GM19455 (cell line): ENCODE data around the gene FLRT1.

ENCODE experiments used
- ATAC-seq: cut with Tn5 transposase; IDR thresholded peaks from one replicate; pipeline ENCODE4 v1.9.1; 2021; ENCODE audit not compliant: unreplicated experiment

FLRT1 gene

GRCh38 chr11:64035576-64035975, at the start of gene FLRT1:
Gene FLRT1 (plus strand): TSS chr11:64035931. CDS start chr11:64116268, 80,337 bp downstream.
- ATAC-seq, result no peak

GRCh38 chr11:63986156-63986931, 49.4 kb upstream of the FLRT1 start, which contains the start of gene OTUB1:
Gene OTUB1 (plus strand): TSS chr11:63986438. CDS start chr11:63986457, 19 bp downstream.
- peak; percentile 86 for ATAC-seq

- no peak for ATAC-seq
Observed at GRCh38 chr11:63986932-63987513, 48.7 kb upstream of the FLRT1 start.

- ATAC-seq, result no peak
Observed at GRCh38 chr11:63991558-63991957, 44.2 kb upstream of the FLRT1 start.

- no peak for ATAC-seq
Observed at GRCh38 chr11:63993100-63993499, 42.6 kb upstream of the FLRT1 start.

GRCh38 chr11:63993993-63994392, 41.7 kb upstream of the FLRT1 start:
- ATAC-seq, result no peak

- no peak for ATAC-seq
Observed at GRCh38 chr11:63996512-63996911, 39.2 kb upstream of the FLRT1 start.

- no peak for ATAC-seq
Observed at GRCh38 chr11:63997104-63997700, 38.5 kb upstream of the FLRT1 start.

GRCh38 chr11:63997801-63998337, 37.9 kb upstream of the FLRT1 start:
- ATAC-seq, result no peak

GRCh38 chr11:63998558-63999348, 37.0 kb upstream of the FLRT1 start:
- no peak for ATAC-seq

GRCh38 chr11:63999349-64000025, 36.2 kb upstream of the FLRT1 start:
- no peak for ATAC-seq

GRCh38 chr11:64000026-64000739, 35.5 kb upstream of the FLRT1 start:
- no peak for ATAC-seq

- ATAC-seq, result no peak
Observed at GRCh38 chr11:64000740-64001483, 34.8 kb upstream of the FLRT1 start.

- no peak for ATAC-seq
Observed at GRCh38 chr11:64001484-64002420, 34.0 kb upstream of the FLRT1 start.

- ATAC-seq, result no peak
Observed at GRCh38 chr11:64003807-64004589, 31.7 kb upstream of the FLRT1 start.

- no peak for ATAC-seq
Observed at GRCh38 chr11:64004590-64004984, 31.1 kb upstream of the FLRT1 start.

GRCh38 chr11:64005691-64006090, 30.0 kb upstream of the FLRT1 start:
- ATAC-seq, result no peak
